ENCODE results near the gene HEXIM2.

- TF ChIP-seq EZH2 (IDR thresholded peaks at IDR 0.05) (no peak), POLR2AphosphoS5 (IDR thresholded peaks at IDR 0.05; ENCODE audit: borderline replicate concordance, low read depth, low read length) (no peak), FOXP2 (optimal IDR thresholded peaks at IDR 0.05; ENCODE audit: control extremely low read depth, extremely low read length, insufficient read depth) (no peak)
Observed at GRCh38 chr17:45127207-45127547, 34.5 kb upstream of the HEXIM2 start.

Data from SK-N-MC (cell line).